Embryonic facial prominence (tissue), 1 donor: ENCODE results near the gene IZUMO3.
"Not testable (repeated sequence)": the region's sequence is repeated elsewhere in the genome, so short reads cannot be mapped to it uniquely, and the experiment has no call there.

Experiments used
- DNase-seq: peaks from one replicate; pipeline ENCODE4 v3.0.0-alpha.2; 2016; ENCODE audit errors: extremely low spot score

IZUMO3 gene

DNA sequence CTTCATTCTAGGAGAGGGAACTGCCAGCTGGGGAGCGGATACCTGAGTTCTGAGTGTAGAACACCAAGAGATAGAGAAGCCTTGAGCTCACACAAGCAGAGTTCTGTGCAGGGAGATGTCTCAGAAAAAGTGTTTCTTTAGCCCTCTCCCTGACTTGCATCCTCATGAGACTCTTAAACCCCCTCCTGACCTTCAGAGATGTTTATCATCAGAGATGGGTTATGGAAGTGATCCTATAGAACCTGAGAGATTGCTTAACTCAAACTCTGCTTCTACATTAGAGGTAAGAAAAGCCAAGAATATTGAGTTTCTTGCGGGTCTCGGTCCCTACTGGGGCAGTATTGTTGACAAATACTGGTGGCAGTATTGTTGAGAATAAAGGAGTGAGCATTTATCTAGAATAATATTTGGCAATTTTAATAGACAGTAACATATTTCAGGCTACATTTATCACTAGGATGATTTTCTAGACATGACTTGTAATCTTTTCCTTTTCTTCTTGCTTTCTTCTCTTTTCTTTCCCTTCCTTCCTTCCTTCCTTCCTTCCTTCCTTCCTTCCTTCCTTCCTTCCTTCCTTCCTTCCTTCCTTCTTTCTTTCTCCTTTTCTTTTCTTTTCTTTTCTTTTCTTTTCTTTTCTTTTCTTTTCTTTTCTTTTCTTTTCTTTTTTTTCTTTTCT, at the start of gene IZUMO3:
Gene IZUMO3 (minus strand): TSS at position 51 of the 676 bp plus-strand sequence. CDS start 248 bp downstream, outside the sequence.
- no peak for DNase-seq

DNA sequence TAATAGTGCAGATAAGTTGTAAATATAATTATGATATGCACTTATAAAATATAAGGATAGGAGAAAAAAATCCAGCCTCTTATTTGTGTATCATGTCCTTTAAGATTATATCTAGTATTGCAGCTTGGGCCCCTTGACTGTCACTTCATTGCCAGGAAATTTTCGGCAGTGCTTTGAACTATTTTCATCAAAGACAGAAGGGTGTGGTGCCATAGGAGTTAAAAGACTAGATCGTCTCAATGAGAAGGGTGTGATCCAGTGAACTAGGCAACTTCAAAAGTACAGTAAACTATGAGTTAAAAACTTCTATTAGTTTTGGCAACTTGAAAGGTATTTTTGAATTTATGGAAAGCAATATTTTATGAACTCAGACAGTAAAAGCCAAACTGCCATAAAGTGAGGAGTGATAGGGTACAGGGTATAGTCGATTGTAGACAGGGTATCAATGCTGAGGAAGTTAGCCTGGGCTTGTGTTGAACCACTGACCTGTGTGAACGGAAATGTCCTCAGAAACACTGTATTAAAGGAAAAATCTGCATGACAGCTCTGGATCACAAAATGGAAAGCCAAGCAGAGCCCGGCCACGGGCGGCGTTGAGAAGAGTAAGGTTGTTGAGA, 48.6 kb upstream of the IZUMO3 start:
- no peak for DNase-seq

DNA sequence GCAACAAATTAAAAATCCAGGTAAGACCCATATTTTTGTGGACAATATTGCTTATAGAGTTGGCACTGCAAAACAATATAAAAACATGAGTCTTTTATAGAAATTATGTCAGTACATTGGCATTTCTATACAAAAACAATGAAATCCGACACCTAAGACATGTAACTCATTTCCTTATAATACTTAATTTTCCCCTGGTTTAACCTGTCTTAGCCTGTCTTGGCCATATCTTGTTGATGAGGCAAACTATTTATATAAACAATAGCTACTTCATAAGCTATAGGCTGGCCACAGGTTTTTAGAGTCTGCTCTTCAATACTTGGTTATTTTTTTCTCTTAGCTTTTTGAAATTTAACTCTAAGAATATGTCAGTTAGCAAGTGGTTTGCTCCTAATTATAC, 44.7 kb upstream of the IZUMO3 start:
- no peak for DNase-seq

DNA sequence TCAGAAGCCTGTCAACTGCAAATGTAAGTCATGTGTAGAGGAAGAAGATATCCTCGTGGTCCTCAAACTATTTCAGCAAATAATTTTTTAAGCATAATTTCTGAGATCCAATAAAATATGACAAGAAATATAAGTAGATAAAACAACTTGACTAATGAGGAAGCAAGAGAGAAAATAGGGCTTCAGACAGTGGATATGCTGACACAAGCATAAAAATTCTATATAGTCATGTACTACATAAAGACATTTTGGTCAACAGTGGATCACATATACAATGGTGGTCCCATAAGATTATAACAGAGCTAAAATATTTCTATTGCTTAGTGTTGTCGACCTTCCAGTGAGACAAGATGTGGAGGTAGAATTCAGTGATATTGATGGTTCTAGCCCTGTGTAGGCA, 42.2 kb upstream of the IZUMO3 start:
- no peak for DNase-seq

- DNase-seq, result no peak
These were observed 36.7 kb upstream of the IZUMO3 start for GRCh38 chr9:24582146-24583126.

GRCh38 chr9:24580005-24580404, 34.3 kb upstream of the IZUMO3 start:
- DNase-seq, result not testable (repeated sequence)

DNA sequence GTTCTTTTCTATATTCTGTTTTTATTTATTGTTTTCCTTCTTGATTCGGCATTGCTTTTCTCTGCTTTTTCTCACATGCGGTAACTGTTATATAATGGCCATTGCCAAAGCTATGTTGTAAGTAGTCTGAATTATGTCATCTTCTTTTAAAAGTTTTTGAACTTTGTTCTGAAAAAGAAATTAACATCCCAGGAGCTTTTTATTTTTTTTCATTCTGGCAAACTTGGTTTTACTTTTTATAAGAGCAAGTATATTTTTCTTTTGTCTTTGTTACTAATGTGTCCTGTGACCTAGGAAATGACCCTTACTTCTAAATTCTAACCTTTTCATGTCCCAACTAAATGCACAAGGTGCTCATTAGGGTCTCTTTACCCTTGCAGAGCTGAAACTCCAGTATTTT, 26.7 kb upstream of the IZUMO3 start:
- no peak for DNase-seq

DNA sequence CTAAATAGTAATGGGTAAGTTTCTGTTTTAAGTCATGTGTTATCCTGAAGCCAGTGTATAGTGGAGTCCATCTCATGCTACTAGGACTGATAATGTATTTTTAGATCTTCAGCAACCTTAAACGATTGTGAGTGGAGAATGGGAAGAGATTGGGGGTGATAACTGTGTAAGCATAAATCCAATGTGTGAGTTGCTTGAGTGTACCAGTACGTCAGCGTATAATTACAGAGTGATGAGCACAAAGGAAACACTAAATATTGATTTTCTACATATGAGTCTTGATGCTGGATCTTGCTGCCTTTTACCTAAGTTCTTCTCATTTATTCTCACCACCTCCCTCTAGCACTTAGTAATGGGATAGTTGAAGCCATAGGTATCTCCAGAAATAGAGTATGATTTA, 16.3 kb upstream of the IZUMO3 start:
- no peak for DNase-seq

DNA sequence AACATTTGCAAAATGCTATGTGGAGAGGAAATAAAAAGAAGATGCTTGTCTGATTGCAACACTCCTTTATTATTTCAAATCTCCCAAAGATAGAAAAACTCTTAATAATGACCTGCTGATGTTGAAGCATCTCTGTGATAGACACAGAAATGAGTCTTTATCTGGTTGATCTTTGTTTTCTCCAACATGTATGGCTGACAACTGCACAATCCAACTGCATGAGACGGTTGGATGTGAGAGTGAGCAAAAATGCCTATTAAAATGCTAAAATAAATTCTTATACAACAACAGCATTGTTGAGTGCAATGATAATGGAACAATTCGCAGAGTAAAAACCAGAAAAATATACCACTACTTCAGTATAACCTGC, 7.5 kb upstream of the IZUMO3 start:
- no peak for DNase-seq

- DNase-seq, result no peak
These were observed 7.0 kb upstream of the IZUMO3 start for GRCh38 chr9:24552526-24553182.

GRCh38 chr9:24545285-24545684, 412 bp downstream of the IZUMO3 start:
- DNase-seq, result no peak

DNA sequence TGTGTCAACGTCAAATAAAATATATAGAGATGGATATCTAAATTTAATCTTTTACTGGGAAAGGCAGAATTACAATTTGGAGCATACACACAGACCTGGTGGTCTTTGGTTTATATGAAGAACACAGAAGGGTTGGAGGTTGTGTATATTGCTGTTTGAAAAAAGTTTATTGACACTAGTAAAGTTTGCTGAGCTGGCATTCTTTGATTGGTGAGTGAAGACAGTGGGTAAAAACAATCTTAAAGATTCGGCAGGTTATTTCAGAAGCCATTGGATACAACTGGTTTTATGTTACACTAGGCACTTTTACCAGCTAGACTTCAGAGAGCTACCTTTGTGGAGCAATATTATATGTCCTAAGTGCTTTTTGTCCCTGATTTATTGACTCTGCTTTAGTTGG, 27.2 kb downstream of the IZUMO3 start:
- no peak for DNase-seq

- no peak for DNase-seq
These were observed 29.2 kb downstream of the IZUMO3 start for GRCh38 chr9:24516463-24516862.

DNA sequence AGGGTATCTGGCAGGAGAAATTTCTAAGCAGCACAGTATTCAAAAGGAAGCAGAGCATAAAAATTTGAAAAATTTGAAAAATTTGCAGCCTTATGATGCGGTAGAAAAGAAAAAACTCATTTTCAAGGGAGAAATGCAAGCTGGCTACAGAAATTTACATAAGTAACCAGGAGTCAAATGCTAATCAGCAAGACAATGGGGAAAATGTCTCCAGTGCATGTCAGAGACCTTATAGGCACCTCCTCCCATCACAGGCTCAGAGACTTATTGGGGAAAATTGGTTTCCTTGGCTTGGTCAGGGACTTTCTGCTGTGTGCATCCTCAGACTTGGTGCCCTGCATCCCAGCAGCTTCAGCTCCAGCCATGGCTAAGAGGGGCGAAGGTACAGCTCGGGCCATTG, 35.8 kb downstream of the IZUMO3 start:
- no peak for DNase-seq

GRCh38 chr9:24504521-24504920, 41.2 kb downstream of the IZUMO3 start:
- no peak for DNase-seq

DNA sequence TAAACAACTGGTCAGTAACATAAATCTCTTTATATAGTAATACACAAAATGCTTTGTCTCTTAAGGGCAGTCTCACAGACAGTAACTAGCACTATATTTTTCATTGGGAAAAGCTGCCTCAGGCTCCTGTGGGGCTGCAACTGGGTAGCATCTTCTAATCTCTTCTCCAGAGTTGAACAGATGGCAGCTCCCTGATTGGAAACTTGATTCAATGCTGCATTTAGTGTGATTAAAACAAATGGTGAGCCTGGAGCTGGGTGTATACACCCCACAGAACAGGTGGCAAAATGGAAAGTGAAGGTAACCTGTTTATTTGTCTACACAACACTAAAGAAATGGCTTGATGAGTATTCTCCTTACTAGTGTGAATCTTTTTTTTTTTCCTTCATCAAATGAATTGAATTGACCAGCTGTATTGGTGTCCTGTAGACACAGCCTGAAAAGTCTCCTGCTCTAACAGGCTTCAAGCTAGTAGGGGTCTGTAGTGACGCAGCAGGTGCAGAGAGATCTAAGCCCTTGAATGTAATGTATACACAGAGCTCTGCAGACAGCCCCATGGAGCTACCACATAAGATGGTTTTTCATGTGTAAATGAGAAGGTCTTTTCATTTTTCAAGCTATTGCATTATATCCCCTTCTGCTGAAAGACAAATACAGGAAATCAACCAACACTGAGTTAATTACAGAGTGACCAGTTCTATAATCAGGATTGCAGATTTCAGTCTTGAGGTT, 43.3 kb downstream of the IZUMO3 start:
- DNase-seq, result no peak

- DNase-seq, result no peak
These were observed 44.9 kb downstream of the IZUMO3 start for GRCh38 chr9:24500761-24501160.

- no peak for DNase-seq
These were observed 47.1 kb downstream of the IZUMO3 start for GRCh38 chr9:24498632-24499031.

- no peak for DNase-seq
These were observed 48.0 kb downstream of the IZUMO3 start for GRCh38 chr9:24497671-24498070.
